NCI-H2196 (cell line): ENCODE data around the gene TMEM237.
A peak's percentile ranks its signal among the peaks of the same experiment; 100 is the strongest.

Experiments
- DNase-seq: peaks from one replicate; lab custom pipeline; 2025; ENCODE audit not compliant: unreplicated experiment; lab: John Stamatoyannopoulos, UW

TMEM237 gene

DNA sequence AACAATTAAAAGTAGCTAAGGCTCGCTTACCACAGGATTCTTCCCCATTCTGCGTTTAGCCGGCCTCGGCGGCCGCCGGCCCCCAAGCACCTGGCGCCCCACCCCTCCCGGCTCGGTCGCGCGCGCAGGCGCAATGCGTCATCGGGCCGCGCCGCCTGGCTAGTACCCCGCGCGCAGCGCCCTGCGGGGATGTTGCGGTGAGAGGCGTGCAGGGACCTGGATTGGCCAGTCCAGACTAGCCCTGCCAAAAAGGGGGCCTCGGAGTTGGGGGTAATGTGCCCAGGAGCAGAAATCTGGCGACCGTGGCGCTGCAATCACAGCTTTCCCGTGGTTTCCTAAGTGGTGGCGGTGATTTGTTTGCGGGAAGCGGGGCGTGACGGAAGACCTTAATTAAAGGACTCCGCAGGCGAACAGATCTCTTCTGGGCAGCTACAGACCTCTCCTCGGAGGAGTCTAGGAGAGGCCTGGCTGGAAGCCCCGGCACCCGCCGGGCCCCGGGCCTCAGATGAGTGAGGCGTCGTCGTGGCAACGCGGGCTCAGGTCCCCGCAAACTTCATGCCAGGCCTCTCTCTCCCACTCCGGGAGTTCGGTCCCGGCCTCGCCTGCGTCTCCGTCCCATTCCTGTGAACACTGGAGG is 606 bp downstream of the TMEM237 start:
- DNase-seq = peak; percentile 86

DNA sequence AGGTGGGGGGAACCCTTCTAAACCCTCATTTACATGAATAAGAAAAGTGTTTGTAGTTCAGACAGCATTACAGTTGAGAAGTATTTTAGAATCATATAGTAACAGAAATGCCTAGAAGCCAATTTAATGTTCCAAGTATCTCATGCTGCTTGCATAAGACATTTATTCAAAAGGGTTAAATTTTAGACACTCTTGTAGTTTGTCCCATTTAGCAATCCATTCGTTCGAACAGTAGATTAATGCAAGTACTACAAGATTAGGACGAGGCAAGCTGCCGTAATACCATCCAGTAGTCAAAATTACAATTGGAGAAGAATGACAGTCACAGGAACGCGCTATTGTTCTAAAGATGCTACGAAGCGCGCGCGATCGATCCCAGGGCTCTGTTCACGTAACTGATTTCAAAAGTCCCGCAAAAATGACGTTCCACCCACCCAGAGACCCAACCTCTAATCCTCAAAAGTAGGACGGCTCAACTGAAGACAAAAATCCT is 1.2 kb downstream of the TMEM237 start:
- DNase-seq = no peak

DNA sequence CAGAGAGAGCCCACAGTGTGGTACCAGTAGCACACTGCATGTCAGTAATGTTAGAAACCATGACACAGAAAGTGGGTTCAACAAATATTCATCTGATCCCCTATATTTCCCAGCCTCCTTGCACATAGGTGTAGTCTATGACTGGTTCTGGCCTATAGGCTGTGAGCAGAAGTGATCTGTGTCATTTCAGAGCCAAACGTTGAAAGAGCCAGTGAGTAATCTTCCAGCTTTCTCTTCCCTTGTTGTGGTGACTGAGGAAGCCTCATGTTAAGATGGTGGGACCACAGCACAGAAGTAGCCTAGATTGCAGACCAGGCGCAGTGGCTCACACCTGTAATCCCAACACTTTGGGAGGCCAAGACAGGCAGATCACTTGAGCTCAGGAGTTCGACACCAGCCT is 4.1 kb downstream of the TMEM237 start:
- DNase-seq = no peak

DNA sequence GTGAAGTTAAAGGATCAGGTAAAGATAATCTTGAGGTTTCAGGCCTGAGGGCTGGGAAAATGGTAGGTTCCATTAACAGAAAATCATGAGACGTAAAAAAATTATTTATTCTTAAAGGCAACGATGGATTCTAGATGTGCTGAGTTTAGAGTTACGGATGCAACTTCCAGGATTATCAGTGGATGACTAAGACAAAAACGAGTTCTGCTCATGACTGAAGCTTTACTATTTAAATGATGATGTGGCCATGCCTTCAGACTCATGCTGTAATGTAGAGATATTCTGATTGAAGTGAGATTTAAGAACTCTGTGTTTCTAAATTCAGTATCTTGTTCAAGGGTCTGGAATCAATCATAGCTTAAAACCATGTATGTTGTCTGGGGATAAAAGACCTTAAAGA is 5.0 kb downstream of the TMEM237 start:
- DNase-seq = no peak

DNA sequence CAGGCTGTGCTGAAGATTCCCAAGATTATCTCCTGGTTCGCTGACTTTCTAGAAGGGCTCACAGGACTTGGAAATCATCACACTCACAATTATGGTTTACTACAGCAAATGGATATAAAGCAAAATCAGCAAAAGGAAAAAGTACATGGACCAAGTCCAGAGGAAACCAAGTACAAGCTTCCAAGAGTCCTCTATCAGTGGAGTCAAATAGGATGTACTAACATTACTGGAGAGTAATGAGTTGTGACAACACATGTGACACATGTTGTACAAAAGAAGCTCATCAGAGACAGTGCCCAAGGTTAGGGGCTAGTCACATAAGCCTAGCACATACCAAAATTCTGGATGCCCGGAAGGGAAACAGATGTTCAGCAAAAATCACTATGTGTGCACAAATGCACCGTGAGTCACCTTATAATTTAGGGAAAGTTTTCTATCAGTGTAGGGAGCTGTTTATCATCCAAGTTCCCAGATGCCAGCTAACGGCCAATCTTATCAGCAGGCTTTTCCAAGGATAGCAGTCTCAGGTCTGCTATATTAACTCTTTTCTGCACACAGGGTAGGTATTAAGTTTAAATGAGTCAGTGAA is 9.5 kb downstream of the TMEM237 start:
- DNase-seq = no peak

DNA sequence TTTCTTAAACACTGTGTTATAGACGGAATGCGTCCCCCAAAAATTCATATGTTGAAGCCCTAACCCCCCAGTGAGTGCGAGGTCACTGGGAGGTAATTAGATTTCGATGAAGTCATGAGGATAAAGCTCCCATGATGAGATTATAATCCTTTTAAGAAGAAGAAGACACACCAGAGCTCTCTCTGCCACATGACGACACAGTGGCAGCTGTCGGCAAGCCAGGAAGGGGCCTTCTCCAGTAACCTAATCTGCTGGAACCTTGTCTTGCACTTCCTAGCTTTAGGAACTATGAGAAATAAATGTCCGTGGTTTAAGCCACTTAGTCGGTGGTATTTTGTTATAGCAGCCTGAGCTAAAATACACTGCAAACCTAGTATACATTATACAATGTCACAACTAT is 12.3 kb downstream of the TMEM237 start:
- no peak for DNase-seq

DNA sequence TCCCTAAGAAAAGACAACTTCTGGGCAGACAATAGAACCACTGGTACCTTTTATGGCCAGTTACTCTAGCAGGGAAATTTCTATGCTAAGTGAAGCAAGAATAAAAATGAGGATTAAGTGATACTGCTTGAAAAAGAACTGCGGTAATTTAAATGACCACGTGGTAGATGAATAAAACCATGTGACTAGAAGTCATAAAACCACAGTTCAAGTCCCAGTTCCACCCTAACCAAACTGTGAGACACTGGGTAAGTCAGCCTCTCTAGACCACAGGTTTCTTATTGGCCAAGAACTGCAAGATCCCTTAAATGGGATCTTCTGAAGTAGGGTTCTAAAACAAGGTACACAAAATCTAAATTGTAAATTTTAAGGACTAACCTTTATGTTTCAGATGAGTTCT is 12.7 kb downstream of the TMEM237 start:
- no peak for DNase-seq

DNA sequence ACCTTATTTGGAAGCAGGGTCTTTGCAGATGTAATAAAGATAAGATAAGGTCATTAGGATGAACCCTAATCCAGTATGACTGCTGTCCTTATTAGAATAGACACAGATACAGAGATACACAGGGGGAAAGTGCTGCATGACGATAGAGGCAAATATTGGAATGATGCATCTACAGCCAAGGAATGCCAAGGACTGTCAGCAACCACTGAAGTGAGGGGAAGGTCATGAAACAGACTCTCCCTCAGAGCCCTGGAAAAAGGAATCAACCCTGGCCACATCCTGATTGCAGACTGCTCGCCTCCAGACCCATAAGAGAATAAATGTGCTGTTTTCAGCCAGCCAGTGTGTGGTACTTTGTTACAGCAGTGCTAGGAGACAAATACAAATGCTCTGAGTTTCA is 14.8 kb downstream of the TMEM237 start:
- no peak for DNase-seq

DNA sequence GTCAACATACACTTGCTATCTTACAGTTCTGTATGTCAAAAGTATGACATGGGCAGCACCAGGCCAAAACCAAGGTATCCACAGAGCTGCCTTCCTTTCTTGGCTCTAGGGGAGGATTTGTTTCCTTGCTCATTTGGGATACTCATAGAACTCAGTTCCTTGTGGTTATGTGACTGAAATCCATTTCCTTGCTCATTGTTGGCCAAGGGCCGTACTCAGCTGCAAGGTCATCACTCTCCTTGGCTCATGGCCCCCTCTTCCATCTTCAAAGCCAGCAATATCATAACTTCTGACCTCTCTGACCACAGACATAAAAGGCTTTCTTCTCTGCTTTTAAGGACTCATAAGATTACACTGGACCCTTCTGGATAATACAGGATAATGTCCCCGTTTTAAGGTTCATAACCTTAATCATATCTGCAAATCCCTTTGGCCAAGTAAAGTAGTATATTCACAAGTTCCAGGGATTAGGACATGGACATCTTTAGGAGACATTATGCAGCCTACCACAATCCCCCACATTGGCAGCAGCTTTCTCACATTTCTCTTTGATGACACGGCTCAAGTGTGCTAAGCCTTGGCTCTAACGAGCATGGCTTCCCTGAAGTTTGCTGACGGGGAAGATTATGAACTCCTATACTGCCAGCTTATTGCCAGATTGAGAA is 20.9 kb downstream of the TMEM237 start:
- no peak for DNase-seq

DNA sequence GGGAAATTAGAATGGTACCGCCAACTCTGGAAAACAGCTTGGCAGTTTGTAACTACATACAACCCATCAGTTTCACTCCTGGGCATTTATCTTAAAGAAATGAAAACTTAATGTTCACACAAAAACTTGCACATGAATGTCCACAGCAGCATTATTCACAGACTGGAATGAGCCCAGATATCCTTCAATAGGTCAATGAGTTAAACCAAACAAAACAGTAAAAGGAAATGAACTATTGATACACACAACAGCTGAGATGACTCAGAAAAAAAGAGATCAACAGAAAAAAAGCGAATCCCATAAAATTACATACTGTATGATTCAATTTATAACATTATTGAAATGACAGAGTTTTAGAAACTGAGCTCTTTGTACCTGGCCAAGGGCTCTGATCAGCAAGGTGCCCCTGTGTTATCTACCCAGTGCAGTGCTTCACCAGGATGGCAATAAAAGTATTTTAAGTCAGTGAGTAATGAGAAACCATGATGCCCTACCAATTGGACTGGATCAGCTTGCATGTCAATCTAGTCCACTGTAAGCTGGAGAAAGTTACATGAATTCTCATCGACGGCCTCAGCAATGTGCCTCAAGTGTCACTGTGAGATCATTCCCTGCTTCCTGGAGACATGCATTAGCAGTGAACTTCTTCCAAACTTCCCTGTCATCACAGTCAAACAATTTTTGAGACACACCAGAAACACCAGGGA is 21.9 kb downstream of the TMEM237 start:
- DNase-seq = no peak

DNA sequence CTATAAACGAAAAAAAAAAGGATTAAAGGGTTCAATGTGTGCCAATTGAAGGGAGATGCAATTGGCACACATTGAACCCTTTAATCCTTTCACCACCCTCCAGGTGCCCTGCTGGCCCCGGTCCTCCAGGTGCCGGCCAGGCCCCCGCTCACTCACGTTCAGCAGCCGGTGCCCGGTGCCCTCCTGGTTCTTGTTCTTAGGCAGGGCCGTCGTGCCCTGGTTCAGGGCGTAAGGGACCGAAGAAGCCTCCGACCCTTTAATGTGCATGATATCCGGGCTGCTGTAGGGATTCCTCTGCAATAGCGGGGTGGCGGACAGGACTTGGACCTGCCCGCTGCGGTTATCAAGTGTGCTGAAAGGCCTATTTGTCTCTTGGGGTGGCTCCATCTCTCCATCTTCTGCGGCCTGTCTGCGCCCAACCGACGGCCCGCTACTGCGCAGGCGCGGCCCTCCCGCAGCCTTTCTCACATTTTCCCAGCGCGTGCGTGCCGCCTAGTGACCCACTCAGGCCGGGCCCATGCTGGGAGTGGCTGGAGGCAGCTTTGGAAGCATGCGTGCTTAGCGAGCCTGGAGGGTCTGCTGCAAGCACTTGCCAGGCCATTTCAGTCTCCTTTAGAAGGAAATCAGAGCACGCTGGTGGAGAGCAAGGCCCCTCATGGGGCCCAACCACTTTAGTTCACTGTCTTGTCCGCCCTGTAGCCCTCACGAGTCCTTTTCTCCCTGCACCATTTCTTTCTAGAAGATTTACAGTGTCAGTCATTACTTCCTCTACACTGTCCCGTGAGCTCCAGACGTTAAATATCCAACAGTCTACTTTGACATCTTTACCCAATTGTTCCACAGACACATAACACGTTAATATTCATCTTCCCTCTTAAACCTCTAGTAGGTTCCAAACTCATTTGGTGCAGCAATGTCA is 24.3 kb downstream of the TMEM237 start:
- DNase-seq = no peak

DNA sequence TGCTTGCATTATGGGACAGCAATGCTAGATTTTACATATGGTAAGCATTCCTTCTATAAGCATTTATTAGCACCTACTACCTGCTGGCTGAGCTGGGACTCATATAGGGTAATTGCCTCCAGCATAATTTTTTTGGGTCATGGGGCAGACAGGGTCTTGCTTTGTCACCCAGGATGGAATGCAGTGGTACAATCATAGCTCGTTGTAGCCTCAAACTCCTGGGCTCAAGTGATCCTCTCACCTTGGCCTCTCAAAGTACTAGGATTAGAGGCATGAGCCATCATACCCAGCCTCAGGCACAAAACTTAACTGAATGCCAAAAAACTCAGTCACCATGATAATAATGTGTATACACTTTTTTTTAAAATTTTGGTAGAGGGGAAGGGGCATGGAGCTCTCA is 35.3 kb downstream of the TMEM237 start:
- no peak for DNase-seq

DNA sequence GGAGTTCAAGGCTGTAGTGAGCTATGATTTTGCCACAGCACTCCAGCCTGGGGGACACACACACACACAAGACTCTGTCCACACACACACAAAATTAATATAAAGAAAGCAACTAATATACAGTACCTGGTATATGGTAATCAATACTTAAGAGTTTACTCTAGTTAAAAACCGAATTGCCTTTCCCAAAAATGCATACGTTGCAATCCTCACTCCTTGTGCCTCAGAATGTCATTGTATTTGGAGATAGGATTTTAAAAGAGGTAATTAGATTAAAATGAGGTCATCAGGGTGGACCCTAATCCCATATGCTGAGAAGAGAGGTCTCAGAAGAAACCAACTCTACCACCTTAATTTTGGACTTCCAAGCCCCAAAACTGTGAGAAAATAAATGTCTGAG is 35.7 kb downstream of the TMEM237 start:
- no peak for DNase-seq

DNA sequence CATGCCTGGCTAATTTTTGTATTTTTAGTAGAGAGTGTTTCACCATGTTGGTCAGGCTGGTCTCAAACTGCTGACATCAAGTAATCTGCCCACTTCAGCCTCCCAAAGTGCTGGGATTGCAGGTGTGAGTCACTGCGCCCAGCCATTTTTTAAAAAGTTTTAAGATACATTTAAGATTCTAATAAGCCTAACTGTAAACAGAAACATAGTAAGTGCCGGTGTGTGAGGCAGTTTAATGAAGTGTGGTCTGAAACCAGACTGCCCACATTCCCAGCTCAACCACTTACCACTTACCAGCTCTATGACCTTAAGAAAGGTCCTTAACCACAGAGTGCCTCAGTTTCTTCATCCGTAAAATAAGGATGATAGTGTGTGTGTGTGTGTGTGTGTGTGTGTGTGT is 42.4 kb downstream of the TMEM237 start:
- DNase-seq = no peak

DNA sequence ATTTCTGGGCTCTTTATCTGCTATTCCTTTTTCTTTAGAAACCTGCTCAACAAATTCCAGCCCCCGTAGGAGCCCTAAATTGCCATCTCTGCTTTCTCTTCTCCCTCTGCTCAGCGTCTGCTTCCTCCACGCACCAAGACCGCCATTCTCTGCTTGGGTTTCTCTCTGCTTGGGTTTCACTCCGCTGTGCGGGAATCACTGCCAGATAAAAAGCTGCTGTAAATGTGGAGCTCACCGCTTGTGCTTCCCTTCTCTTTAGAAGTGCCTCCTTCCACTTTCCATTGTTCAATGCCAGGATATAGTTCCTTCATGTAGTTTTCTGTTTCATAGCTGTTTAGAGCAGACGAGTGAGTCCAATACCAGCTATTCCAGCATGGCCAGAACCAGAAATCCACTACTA is 45.9 kb downstream of the TMEM237 start:
- no peak for DNase-seq

DNA sequence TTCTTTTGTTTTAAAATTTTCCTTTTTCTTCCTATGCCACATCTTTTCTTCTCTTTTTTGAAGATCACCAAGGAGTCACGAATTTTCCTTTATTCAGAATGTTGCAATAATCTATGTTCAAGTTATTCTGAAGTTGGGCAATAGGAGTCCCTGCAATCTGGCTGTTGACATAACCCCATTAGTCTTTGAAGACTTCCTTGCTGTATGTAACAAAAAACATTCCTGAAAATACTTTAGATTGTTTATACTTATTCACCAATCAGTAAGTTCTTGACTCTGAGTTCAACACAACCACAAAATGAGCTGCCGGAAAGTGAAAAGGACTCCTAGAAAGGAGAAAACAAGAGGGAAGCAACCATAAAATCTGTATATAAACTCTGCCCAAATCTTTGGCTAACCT is 62.8 kb downstream of the TMEM237 start:
- DNase-seq = no peak

DNA sequence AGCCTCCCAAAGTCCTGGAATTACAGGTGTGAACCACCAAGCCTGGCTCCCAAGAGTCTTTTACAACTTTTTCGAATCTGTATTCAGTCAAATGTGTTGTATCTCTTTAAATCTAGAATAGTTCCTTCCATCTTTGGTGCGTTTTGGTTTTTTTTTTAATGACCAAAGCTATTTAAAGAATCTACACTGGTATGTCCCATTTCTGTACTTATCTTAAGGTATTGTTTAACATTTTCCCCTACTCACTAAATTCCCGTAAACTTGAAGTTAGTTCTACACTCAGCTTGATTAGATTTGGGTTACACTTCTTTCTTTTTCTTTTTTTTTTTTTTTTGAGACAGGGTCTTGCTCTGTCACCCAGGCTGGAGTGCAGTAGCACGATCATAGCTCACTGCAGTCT is 63.8 kb downstream of the TMEM237 start:
- no peak for DNase-seq

DNA sequence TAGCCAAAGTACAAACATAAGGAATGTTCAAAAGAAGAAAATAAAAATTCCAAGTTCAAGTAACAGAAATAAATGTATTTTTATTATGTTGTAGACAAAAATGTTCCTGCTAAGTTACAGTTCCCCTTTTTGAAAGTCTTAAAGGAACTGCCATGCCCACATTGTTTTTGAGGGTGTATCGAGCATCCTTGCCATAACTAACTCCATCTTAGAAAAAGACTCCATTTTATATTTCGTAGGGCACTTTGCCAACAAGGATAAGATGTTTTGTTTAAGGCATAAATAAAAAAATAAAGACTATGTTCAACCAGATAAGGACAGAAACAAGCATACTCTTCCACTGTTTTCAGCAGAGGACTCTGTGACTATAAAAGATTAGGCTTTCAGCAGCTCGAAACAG is 67.3 kb downstream of the TMEM237 start:
- DNase-seq = no peak

DNA sequence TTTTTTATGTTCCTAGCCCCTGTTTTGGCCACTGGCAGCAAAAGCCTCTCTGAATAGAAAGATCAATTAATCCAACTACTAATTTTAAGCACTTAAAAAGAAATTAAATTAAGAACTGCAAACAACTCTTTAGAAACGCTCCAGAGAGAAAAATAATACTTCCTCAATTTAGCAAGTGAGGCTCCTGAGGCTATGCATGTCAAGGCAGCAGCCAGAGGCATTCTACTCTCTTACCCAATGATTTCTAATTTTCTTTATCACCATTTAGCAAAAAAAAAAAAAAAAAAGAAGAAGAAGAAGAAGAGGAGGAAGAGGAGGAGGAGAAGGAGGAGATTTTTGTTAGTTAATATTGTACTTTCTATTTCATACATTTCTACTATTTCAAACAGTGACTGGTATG is 68.5 kb downstream of the TMEM237 start:
- no peak for DNase-seq

DNA sequence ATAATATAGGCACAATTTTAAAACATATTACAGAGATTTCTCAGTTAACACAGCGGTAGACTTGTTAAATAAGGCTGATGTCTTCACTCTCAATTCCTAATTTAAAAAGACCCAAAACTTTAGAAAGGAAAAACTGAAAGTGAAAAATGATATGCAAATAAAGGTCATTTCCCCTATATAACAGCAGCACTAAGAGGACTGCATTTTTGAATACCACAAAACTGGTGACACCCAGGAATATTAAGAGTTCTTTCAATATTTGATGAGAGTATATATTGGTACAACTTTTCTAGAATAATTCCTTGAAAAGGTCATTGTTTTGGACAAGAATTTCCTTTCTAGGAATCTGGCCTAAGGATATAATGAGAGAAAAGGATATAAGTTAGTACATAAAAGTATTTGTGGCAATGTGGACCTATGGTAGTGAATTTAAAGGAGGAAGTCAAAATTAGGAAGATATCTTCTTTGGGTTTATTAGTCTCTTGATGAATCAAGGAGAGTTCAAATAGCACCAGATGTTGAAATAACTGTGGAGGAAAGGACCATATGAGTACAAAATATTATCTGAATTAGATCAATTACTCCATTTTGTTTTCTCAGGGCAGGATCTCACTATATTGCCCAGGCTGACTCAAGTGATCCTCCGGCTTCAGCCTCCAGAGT is 70.3 kb downstream of the TMEM237 start:
- DNase-seq = no peak
